ENCODE data around the gene PBX1. TPM values are rescaled to one million over a fixed set of nuclear protein-coding genes. Genes with fewer than 3 reads are reported as not detected.

PBX1 gene
- total and polyA plus RNA-seq, 2 experiments from 2014 or later, result 14.8 to 61.6 TPM

- TF ChIP-seq CTCF (IDR thresholded peaks at IDR 0.05; ENCODE audit: poor library complexity) (no peak), EZH2phosphoT487 (IDR thresholded peaks at IDR 0.05; ENCODE audit: low read depth, severe bottlenecking, unreplicated experiment) (no peak), EZH2 (IDR thresholded peaks at IDR 0.05; ENCODE audit: borderline replicate concordance) (no peak)
- Histone ChIP-seq H2AFZ (peak overlapping the region; percentile 46), H3K27ac (peak overlapping the region; percentile 92), H3K4me2 (peak overlapping the region; percentile 75), H3K4me1 (ENCODE audit: insufficient read depth) (peaks cover 14% of the 10 kb centered on the region), H3K27me3 (no peaks in the 10 kb centered on the region), H3K9me2 (replicated peaks; ENCODE audit: insufficient read depth) (no peaks in the 10 kb centered on the region), H4K20me1 (ENCODE audit: insufficient read depth, poor library complexity, severe bottlenecking) (no peaks in the 10 kb centered on the region), H3K4me3 (peak overlapping the region; percentile 72), H3K9me3 (ENCODE audit: low read depth) (no peaks in the 10 kb centered on the region), H3K79me2 (peaks cover 56% of the 10 kb centered on the region), H3K36me3 (replicated peaks; ENCODE audit: insufficient read depth, low read depth) (no peaks in the 10 kb centered on the region)
- WGBS (ENCODE audit: low lambda C conversion rate, missing lambda C conversion rate), result under 1% methylated on average over 11 of the region's 11 CpGs
- DNase-seq (ENCODE audit: low spot score), result no peak
These were observed 1.1 kb downstream of the PBX1 start for GRCh38 chr1:164560121-164560541.

DNA sequence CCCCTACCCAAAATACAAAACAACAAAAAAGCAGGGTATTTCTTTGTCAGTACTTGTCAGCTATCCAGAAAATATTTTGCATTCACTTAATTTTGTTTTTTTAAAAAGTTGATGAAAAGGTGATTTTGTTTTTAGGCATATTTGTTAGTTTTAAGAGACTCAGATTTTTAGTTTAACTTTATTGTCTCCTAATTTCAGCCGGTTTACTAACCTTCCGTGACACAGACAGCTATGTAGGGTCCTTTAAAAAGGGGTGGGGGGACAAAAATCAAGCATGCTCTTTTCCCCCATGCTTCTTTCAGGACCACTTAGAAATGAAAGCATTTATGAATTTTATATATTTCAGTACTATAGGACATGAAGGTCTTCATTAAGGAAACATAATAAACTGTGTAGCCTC lies 1.6 kb downstream of the PBX1 start:
- Histone ChIP-seq H3K36me3 (replicated peaks; ENCODE audit: insufficient read depth, low read depth) (no peaks in the 10 kb centered on the region), H4K20me1 (ENCODE audit: insufficient read depth, poor library complexity, severe bottlenecking) (no peaks in the 10 kb centered on the region), H2AFZ (peak overlapping the region; percentile 46), H3K4me2 (peak overlapping the region; percentile 75), H3K27me3 (no peaks in the 10 kb centered on the region), H3K27ac (peak overlapping the region; percentile 92), H3K9me3 (ENCODE audit: low read depth) (no peaks in the 10 kb centered on the region), H3K9me2 (replicated peaks; ENCODE audit: insufficient read depth) (no peaks in the 10 kb centered on the region), H3K4me3 (peak overlapping the region; percentile 72), H3K79me2 (peaks cover 60% of the 10 kb centered on the region), H3K4me1 (ENCODE audit: insufficient read depth) (peaks cover 16% of the 10 kb centered on the region)
- DNase-seq (ENCODE audit: low spot score), result no peak
- 4% methylated on average over 2 of the region's 2 CpGs for WGBS (ENCODE audit: low lambda C conversion rate, missing lambda C conversion rate)
- no peak for TF ChIP-seq EZH2 (IDR thresholded peaks at IDR 0.05; ENCODE audit: borderline replicate concordance)

GRCh38 chr1:164561007-164561406 lies 2.0 kb downstream of the PBX1 start:
- Histone ChIP-seq H4K20me1 (ENCODE audit: insufficient read depth, poor library complexity, severe bottlenecking) (peaks cover 3% of the 10 kb centered on the region), H3K4me3 (peak overlapping the region; percentile 72), H3K27me3 (no peaks in the 10 kb centered on the region), H3K4me1 (ENCODE audit: insufficient read depth) (peaks cover 16% of the 10 kb centered on the region), H3K36me3 (replicated peaks; ENCODE audit: insufficient read depth, low read depth) (no peaks in the 10 kb centered on the region), H3K9me2 (replicated peaks; ENCODE audit: insufficient read depth) (no peaks in the 10 kb centered on the region), H3K27ac (peak overlapping the region; percentile 92), H3K79me2 (peaks cover 65% of the 10 kb centered on the region), H3K4me2 (peak overlapping the region; percentile 75), H2AFZ (no peak overlapping the region), H3K9me3 (ENCODE audit: low read depth) (no peaks in the 10 kb centered on the region)
- under 1% methylated on average over 7 of the region's 7 CpGs for WGBS (ENCODE audit: low lambda C conversion rate, missing lambda C conversion rate)
- TF ChIP-seq CTCF (IDR thresholded peaks at IDR 0.05; ENCODE audit: poor library complexity), result no peak
- peak; percentile 35 for TF ChIP-seq EZH2phosphoT487 (IDR thresholded peaks at IDR 0.05; ENCODE audit: low read depth, severe bottlenecking, unreplicated experiment)
- DNase-seq (ENCODE audit: low spot score), result no peak

DNA sequence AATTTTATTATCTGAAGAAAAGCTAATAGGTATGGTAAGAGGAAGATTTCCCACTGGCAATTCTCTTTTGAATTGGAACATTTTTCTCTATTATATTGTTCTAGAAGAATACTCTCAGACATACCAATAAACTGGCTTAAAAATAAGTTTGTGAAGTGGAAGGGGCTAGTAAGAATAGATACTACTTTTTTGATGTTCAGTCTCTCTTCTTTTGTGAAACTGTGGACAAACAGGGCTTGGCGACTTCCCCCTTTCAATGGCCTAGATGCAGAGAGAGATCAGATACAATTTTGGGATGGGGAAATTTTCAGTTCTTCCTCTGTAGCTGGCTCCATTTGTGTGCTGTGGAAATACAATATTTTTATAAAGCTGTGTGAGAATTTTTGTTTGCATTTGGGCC lies 2.5 kb downstream of the PBX1 start:
- H3K36me3 ChIP-seq (replicated peaks; ENCODE audit: insufficient read depth, low read depth), result no peaks in the 10 kb centered on the region
- peaks cover 70% of the 10 kb centered on the region for H3K79me2 ChIP-seq
- TF ChIP-seq EZH2phosphoT487 (IDR thresholded peaks at IDR 0.05; ENCODE audit: low read depth, severe bottlenecking, unreplicated experiment) (no peak), EZH2 (IDR thresholded peaks at IDR 0.05; ENCODE audit: borderline replicate concordance) (no peak), CTCF (IDR thresholded peaks at IDR 0.05; ENCODE audit: poor library complexity) (no peak)
- no peaks in the 10 kb centered on the region for H3K27me3 ChIP-seq
- H3K9me3 ChIP-seq (ENCODE audit: low read depth), result no peaks in the 10 kb centered on the region
- H3K9me2 ChIP-seq (replicated peaks; ENCODE audit: insufficient read depth), result no peaks in the 10 kb centered on the region
- H4K20me1 ChIP-seq (ENCODE audit: insufficient read depth, poor library complexity, severe bottlenecking), result peaks cover 7% of the 10 kb centered on the region
- H2AFZ ChIP-seq, result no peak overlapping the region
- no peak for DNase-seq (ENCODE audit: low spot score)
- H3K4me3 ChIP-seq, result peak overlapping the region; percentile 72
- H3K4me2 ChIP-seq, result peak overlapping the region; percentile 75
- H3K27ac ChIP-seq, result peak overlapping the region; percentile 92
- H3K4me1 ChIP-seq (ENCODE audit: insufficient read depth), result peaks cover 16% of the 10 kb centered on the region
- WGBS (ENCODE audit: low lambda C conversion rate, missing lambda C conversion rate), result 12% methylated on average over 1 of the region's 1 CpG
